Gastroesophageal sphincter (tissue), 3 donors: ENCODE data around the gene TBC1D2B.

Source experiments
- EP300 ChIP-seq: sonication (generic); formaldehyde crosslinking; IDR thresholded peaks from one replicate; pipeline ENCODE4 v1.6.1; 2017; ENCODE audit warnings: antibody characterized with exemption, mild to moderate bottlenecking
- POLR2A ChIP-seq, 2 donors: fragments of 450-650 bp; IDR thresholded peaks; one replicate each; pipeline ENCODE4 v1.6.1; 2017; ENCODE audit warnings: antibody characterized with exemption in 2 of 2, mild to moderate bottlenecking in 2 of 2, moderate library complexity in 1 of 2
- TF ChIP-seq, protein P1 (sequence below), 4 experiments: fragments of 200-600 bp in 2 of 4; fragments of 450-650 bp in 2 of 4; sonication (generic) in 1 of 4; IDR thresholded peaks; one replicate each; pipeline ENCODE4 v1.5.1; 2017 to 2019; ENCODE audit warnings: antibody characterized with exemption in 4 of 4, mild to moderate bottlenecking in 2 of 4, moderate library complexity in 2 of 4

DNA sequence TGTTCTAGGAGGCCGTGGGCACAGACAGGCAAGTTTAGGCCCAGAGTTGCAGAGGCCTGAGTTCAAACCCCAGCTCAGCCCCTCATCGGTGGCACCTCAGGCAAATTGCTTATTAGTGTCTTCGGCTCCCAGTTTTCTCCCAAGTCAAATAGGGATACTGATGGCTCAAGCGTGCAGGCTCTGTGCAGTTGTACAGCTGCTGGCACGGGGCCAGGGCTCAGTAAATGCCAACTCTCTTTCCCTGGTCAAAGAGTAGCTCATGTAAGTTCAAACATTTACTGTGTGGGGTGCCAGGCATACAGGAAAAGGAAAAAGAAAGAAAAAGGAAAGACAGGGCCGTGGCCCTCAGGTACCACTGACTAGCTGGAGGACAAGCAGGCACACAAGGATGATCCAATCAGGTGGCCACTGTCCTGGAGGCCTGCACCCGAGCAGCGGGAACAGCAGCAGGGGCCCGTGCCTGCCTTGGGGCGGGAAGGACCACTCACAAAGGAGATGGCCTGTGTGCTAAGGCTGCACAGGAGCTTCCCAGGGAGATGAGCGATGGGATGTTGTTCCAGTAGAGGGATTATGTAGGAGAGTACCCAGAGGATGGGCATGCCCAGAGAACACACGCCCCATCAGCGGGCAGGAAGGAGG lies 70.8 kb downstream of the TBC1D2B start:
- TF ChIP-seq POLR2A (IDR thresholded peaks at IDR 0.05), result no peak
- TF ChIP-seq EP300, result no peak
- TF ChIP-seq, protein P1, sequence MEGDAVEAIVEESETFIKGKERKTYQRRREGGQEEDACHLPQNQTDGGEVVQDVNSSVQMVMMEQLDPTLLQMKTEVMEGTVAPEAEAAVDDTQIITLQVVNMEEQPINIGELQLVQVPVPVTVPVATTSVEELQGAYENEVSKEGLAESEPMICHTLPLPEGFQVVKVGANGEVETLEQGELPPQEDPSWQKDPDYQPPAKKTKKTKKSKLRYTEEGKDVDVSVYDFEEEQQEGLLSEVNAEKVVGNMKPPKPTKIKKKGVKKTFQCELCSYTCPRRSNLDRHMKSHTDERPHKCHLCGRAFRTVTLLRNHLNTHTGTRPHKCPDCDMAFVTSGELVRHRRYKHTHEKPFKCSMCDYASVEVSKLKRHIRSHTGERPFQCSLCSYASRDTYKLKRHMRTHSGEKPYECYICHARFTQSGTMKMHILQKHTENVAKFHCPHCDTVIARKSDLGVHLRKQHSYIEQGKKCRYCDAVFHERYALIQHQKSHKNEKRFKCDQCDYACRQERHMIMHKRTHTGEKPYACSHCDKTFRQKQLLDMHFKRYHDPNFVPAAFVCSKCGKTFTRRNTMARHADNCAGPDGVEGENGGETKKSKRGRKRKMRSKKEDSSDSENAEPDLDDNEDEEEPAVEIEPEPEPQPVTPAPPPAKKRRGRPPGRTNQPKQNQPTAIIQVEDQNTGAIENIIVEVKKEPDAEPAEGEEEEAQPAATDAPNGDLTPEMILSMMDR (IDR thresholded peaks at IDR 0.05), result no peak
